ENCODE results near the gene C2CD4C.
"Not testable (repeated sequence)": the region's sequence is repeated elsewhere in the genome, so short reads cannot be mapped to it uniquely, and the experiment has no call there.

Gene C2CD4C

GRCh38 chr19:455031-455705 is 46.2 kb upstream of the C2CD4C start:
- DNase-seq (ENCODE audit: low read depth) = no peak
- no peak for TF ChIP-seq CTCF (IDR thresholded peaks at IDR 0.05; ENCODE audit: low read length, missing control alignments)
- H3K4me3 ChIP-seq (replicated peaks; ENCODE audit: low read depth, low read length) = no peak overlapping the region

GRCh38 chr19:453606-454005 is 44.7 kb upstream of the C2CD4C start:
- TF ChIP-seq CTCF (IDR thresholded peaks at IDR 0.05; ENCODE audit: low read length, missing control alignments) = no peak
- no peak overlapping the region for H3K4me3 ChIP-seq (replicated peaks; ENCODE audit: low read depth, low read length)
- no peak for DNase-seq (ENCODE audit: low read depth)

- no peak for DNase-seq (ENCODE audit: low read depth)
- TF ChIP-seq CTCF (IDR thresholded peaks at IDR 0.05; ENCODE audit: low read length, missing control alignments) = no peak
- no peak overlapping the region for H3K4me3 ChIP-seq (replicated peaks; ENCODE audit: low read depth, low read length)
These were observed 43.9 kb upstream of the C2CD4C start for GRCh38 chr19:452829-453228.

- DNase-seq (ENCODE audit: low read depth); H3K4me3 ChIP-seq (replicated peaks; ENCODE audit: low read depth, low read length): not testable (repeated sequence)
These were observed 42.0 kb upstream of the C2CD4C start for GRCh38 chr19:450912-451481.

GRCh38 chr19:449916-450315 is 41.0 kb upstream of the C2CD4C start:
- DNase-seq (ENCODE audit: low read depth) = no peak
- no peak overlapping the region for H3K4me3 ChIP-seq (replicated peaks; ENCODE audit: low read depth, low read length)
- TF ChIP-seq CTCF (IDR thresholded peaks at IDR 0.05; ENCODE audit: low read length, missing control alignments) = no peak

GRCh38 chr19:447816-448560 is 39.0 kb upstream of the C2CD4C start:
- no peak overlapping the region for H3K4me3 ChIP-seq (replicated peaks; ENCODE audit: low read depth, low read length)
- DNase-seq (ENCODE audit: low read depth) = peak; percentile 18
- no peak for TF ChIP-seq CTCF (IDR thresholded peaks at IDR 0.05; ENCODE audit: low read length, missing control alignments)

GRCh38 chr19:447064-447426 is 38.1 kb upstream of the C2CD4C start:
- no peak for DNase-seq (ENCODE audit: low read depth)
- H3K4me3 ChIP-seq (replicated peaks; ENCODE audit: low read depth, low read length) = no peak overlapping the region
- TF ChIP-seq CTCF (IDR thresholded peaks at IDR 0.05; ENCODE audit: low read length, missing control alignments) = no peak

All from fibroblast of pulmonary artery (primary cell).